ENCODE data around the gene PWWP2B. TPM values are rescaled to one million over a fixed set of nuclear protein-coding genes. Genes with fewer than 3 reads are reported as not detected.
A peak's percentile ranks its signal among the peaks of the same experiment; 100 is the strongest.

Gene PWWP2B
- total and polyA plus RNA-seq, 2 of the 8 experiments (the other 6 are each of a cell fraction or from before 2014, with no cell fraction given), result 5.3 to 10.8 TPM

GRCh38 chr10:132409667-132410028 lies 12.6 kb downstream of the PWWP2B start:
- Histone ChIP-seq H3K14ac (ENCODE audit: insufficient read length) (no peak overlapping the region), H3K23ac (ENCODE audit: insufficient read length) (no peak overlapping the region), H2AK5ac (ENCODE audit: low read depth, low read length) (peak overlapping the region; percentile 71; the same call in 1 of the 2 replicates), H2BK12ac (ENCODE audit: low read depth, low read length) (peak overlapping the region; percentile 84; the same call in 1 of the 2 replicates), H3K18ac (ENCODE audit: extremely low read depth, low read length) (peak overlapping the region; percentile 4), H3K4ac (replicated peaks; ENCODE audit: insufficient read length, low read depth, low read length) (no peak overlapping the region), H3K56ac (replicated peaks; ENCODE audit: insufficient read length, low read depth, low read length) (no peak overlapping the region), H3K4me1 (replicated peaks in 1 of 4; ENCODE audit: control insufficient read depth in 3 of 4, insufficient read depth in 4 of 4, low read length in 3 of 4) (peaks cover 3 to 51% (median 42%) of the 10 kb centered on the region in 4 experiments), H2BK15ac (ENCODE audit: low read length) (no peak overlapping the region), H3K9me3 (ENCODE audit: insufficient read depth in 2 of 2, low read depth in 1 of 2, low read length in 1 of 2) (no peaks in the 10 kb centered on the region), H3K9ac (replicated peaks in 1 of 4; ENCODE audit: extremely low read depth in 1 of 4, low read depth in 3 of 4, low read length in 3 of 4) (peak overlapping the region in 1 of 4 experiments; percentile 46; a peak in 2 of 7 replicates), H3K4me2 (ENCODE audit: insufficient read depth in 1 of 2, low read depth in 2 of 2, low read length in 2 of 2) (no peak overlapping the region), H4K8ac (ENCODE audit: extremely low read depth, insufficient read depth, low read length) (no peak overlapping the region), H2BK120ac (replicated peaks; ENCODE audit: low read depth, low read length) (no peak overlapping the region), H4K5ac (ENCODE audit: insufficient read length, low read depth, low read length) (no peak overlapping the region), H4K91ac (replicated peaks; ENCODE audit: insufficient read length, low read length) (peak overlapping the region; percentile 100), H4K20me1 (replicated peaks in 1 of 2; ENCODE audit: control insufficient read depth in 1 of 2, insufficient read depth in 2 of 2, low read length in 2 of 2) (peaks cover 0 to 1% of the 10 kb centered on the region in 2 experiments), H3K4me3 (ENCODE audit: extremely low read depth in 1 of 4, insufficient read depth in 2 of 4, low read depth in 3 of 4, low read length in 4 of 4) (no peak overlapping the region), H2BK5ac (ENCODE audit: low read depth, low read length) (peak overlapping the region; percentile 97), H3K23me2 (ENCODE audit: low read depth, low read length) (no peaks in the 10 kb centered on the region), H2BK20ac (ENCODE audit: low read length) (peak overlapping the region; percentile 100; the same call in 1 of the 2 replicates), H3K79me2 (ENCODE audit: control insufficient read depth in 1 of 2, insufficient read depth in 2 of 2, low read length in 2 of 2) (no peaks in the 10 kb centered on the region), H3K27ac (ENCODE audit: low read depth, low read length) (peak overlapping the region; percentile 82; the same call in 1 of the 2 replicates), H3K36me3 (ENCODE audit: control insufficient read depth in 2 of 4, insufficient read depth in 4 of 4, low read length in 3 of 4) (peaks cover 0 to 8% (median 2%) of the 10 kb centered on the region in 4 experiments; a peak in 3 of 8 replicates), H2AFZ (ENCODE audit: low read length) (no peak overlapping the region), H3K27me3 (replicated peaks in 1 of 4; ENCODE audit: control insufficient read depth in 3 of 4, extremely low read depth in 1 of 4, insufficient read depth in 3 of 4, low read length in 3 of 4) (no peaks in the 10 kb centered on the region), H3K79me1 (ENCODE audit: low read depth, low read length) (peaks cover 6% of the 10 kb centered on the region; the same call in 1 of the 2 replicates)
- DNase-seq (ENCODE audit: low read depth in 1 of 2, low spot score in 2 of 2) (no peak), FAIRE-seq (no peak)
- 83% methylated on average over 4 of the region's 4 CpGs; no CpG with 5 or more reads in 1 of the 2 experiments for WGBS, 2 experiments (ENCODE audit: extremely low coverage in 1 of 2, insufficient coverage in 1 of 2, insufficient read length in 1 of 2, insufficient replicate concordance in 2 of 2, low coverage in 1 of 2, low lambda C conversion rate in 2 of 2, missing lambda C conversion rate in 1 of 2)
- CTCF ChIA-PET (ENCODE audit: partially characterized antibody), result interaction anchor here (0.7 to 3.2 kb wide), 10 partner anchors 9 to 54 kb away, joined by 3 to 11 read pairs (median 4); no protein-coding TSS in a partner anchor
- peak; percentile 90 for TF ChIP-seq SP1 (IDR thresholded peaks at IDR 0.05; ENCODE audit: low read depth, low read length)
- TF ChIP-seq CREB1 (IDR thresholded peaks at IDR 0.05), result no peak
- TF ChIP-seq GABPA (IDR thresholded peaks at IDR 0.05; ENCODE audit: borderline replicate concordance, insufficient read depth, low read length), result no peak; the same call in 1 of the 2 replicates
- POLR2A ChIA-PET (ENCODE audit: partially characterized antibody), result interaction anchor here (0.8 to 5.6 kb wide), 7 partner anchors 10 to 37 kb away, joined by 3 to 71 read pairs (median 4); no protein-coding TSS in a partner anchor

All from H1 (cell line).